ENCODE results near the gene NARS2. TPM values are rescaled to one million over a fixed set of nuclear protein-coding genes. Genes with fewer than 3 reads are reported as not detected.
"Not testable (repeated sequence)": the region's sequence is repeated elsewhere in the genome, so short reads cannot be mapped to it uniquely, and the experiment has no call there.

NARS2 gene
- total RNA-seq, 1 experiment from 2014 or later: 33.2 TPM

DNA sequence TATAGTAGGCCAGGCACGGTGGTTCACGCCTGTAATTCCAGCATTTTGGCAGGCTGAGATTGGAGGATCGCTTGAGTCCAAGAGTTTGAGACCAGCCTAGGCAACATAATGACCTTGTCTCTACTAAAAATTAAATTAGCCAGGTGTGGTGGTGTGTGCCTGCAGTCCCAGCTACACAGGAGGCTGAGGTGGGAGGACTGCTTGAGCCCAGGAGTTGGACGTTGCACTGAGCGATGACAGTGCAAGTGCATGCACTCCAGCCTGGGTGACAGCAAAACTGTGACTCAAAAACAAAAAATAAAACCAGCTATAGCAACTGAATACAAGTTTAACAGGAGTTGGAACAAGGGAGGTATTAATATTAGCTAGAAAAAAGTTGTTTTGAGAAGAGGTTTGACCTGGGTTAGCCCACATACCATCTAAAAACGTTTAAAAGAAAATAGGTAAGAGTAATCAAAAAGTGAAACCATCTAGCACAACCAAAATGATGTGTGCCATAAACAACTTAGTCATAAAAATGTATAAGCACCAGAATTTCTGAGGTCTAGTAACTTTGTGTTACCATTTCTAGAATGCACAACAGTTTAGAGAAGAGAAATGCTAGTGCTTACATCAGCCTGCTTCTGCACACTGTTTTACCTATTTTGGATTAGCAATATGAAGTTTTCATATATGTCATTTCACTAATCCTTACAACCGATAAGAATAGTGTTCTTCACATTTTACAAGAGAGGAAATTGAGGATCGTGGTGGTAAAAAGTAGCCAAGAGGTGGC lies 26.5 kb downstream of the NARS2 start:
- no peak for DNase-seq (ENCODE audit: extremely low read depth, low read depth)

DNA sequence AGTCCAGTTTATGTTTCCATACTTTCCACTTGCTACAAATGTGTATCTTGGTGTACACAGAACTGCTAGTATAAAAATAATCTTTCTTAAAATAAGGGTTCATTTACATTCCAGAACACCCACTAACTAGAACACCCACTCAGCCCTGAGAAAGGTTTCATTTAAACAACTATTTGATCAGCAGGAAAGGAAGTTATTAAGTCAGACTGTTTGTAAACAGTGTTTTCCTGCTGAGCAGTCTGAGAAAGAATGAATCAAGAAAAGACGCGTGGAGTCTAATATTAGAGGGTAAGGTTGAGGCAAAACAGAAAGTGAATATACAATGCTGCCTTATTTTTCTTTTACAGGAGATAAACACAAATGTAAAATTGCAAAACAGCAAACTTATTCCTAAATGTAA lies 32.7 kb downstream of the NARS2 start:
- no peak for DNase-seq (ENCODE audit: extremely low read depth, low read depth)

DNA sequence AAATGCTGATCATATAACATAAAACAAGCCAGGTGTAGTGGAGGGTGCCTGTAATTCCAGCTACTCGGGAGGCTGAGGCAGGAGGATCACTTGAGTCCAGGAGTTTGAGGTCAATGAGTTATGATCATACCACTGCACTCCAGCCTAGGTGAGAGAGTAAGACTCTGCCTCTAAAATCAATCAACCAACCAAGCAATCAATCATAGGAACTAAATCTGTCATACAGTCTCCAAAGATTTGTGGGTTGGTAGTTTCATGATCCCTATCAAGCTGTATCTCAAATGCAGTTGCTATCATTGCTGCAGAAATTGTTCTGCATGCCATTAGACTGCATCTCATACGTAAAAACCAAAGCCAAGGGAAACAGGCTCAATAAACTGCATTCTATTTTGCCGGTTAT lies 33.1 kb downstream of the NARS2 start:
- DNase-seq (ENCODE audit: extremely low read depth, low read depth): no peak

DNA sequence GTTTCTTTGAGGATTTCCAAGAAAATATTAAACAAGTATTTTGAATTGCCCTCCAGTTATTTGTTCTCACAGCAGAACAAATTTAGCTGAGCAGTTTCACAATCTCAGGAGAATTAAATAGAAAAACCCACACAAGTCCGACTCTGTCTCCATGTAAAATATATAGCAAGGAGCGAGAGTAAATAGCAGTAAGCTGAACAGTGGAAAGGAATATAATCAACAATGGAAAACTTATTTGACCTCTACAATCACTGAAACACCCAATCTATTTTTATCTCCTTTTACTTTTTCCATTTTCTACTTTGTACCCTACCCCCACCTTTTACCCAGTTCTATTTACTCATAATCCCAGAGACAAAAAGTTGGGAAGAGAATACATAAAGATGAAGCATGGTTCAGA lies 34.4 kb downstream of the NARS2 start:
- no peak for DNase-seq (ENCODE audit: extremely low read depth, low read depth)

DNA sequence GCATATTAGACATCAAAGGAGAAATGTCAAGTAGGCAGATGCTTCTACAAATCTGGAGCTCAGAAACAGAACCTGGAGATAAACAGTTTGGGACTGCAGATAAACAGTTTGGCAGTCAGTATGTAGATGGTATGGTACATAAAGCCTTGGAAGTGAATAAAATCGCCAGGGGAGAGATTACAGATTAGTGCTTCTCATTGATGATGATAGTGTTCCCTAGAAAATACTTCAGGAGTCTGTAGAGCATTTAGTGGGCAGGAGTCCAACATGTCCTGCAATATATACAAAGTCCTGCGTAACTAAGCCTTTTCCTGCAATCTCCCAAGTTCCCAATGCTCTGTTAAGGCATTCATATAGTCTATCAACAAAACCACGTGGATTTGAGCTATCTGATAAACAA lies 35.2 kb downstream of the NARS2 start:
- no peak for DNase-seq (ENCODE audit: extremely low read depth, low read depth)

DNA sequence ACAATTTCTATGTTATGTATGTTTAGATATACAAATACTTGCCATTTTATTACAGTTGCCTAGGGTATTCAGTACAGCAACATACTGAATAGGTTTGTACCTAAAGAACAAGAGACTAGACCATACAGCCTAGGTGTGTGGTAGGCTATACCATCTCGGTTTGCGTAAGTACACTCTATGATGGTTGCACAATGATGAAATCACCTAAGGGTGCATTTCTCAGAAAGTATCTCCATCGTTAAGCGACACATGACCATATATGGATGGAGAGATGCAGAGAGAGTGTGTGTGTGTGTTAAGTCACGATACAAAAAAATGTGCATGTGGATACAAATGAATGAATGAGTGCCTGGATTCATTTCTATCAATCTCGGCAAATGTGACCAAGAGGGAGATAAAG lies 37.7 kb downstream of the NARS2 start:
- no peak for DNase-seq (ENCODE audit: extremely low read depth, low read depth)

DNA sequence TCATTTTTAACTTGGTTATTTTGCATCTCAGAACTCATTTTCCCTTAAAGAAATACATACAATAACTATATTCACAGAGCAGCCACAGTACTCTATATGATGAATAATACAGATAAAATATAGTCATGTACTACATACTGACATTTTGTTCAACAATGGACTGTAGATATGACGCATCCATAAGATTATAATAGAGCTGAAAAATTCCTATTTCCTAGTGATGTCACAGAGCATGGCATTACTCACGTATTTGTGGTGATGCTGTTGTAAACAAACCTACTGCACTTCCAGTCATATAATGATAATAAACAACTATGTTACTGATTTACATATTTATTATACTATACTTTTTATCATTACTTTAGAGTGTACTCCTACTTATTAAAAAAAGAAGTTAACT lies 38.7 kb downstream of the NARS2 start:
- no peak for DNase-seq (ENCODE audit: extremely low read depth, low read depth)

DNA sequence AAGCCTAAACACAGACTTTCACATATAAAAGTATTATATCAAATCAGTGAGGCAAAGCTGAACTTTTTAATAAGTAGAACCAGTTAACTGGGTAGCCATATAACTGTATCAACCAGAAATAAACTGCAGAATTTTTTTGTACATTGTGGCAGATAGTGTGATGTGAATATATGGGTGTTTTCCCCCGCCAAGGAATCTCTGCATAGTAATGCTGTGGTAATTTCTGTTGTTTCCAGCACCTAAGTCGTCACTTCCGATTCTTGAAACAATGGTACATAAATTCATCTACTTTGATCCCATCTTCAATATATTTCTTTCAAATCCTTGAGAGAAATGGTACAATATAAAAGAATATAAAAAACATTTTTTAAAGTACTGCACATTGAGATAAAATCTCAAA lies 39.6 kb downstream of the NARS2 start:
- DNase-seq (ENCODE audit: extremely low read depth, low read depth): no peak

DNA sequence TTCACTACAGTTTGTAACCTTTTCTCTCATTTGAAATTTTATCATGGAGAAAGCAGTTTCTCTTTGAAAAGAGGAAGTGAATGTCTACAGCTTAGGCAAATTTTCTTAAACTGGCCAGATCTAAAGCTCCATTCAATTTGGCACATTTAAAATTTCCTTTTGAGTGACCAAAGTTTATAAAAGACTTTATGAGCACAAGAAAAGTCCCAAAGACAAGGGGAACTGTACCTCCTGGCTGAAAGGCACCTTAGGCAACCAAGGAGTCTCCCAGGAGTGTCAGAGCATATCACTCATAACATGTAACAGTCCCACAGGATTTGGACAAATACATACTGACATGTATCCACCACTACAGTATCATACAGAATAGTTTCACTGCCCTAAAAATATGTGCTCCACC lies 41.3 kb downstream of the NARS2 start:
- no peak for DNase-seq (ENCODE audit: extremely low read depth, low read depth)

DNA sequence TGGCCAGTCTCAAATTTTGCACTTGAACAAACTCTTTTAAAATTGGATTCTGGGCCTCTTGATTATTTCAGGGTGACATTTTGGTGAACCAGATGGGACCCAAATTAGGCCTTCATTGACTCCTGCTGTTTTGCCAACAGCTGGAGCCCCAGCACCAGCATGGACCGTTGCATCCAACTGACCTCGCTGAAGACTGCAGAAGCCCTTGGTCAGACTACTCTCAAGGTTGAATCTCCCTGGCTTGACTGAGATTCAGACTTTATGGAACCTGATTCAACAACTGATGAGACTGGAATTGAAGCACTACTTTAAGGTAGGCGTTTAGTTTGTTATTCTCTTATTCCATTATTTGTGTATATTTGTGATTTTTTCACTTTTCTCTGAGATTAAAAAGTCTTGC lies 41.7 kb downstream of the NARS2 start:
- DNase-seq (ENCODE audit: extremely low read depth, low read depth): no peak

DNA sequence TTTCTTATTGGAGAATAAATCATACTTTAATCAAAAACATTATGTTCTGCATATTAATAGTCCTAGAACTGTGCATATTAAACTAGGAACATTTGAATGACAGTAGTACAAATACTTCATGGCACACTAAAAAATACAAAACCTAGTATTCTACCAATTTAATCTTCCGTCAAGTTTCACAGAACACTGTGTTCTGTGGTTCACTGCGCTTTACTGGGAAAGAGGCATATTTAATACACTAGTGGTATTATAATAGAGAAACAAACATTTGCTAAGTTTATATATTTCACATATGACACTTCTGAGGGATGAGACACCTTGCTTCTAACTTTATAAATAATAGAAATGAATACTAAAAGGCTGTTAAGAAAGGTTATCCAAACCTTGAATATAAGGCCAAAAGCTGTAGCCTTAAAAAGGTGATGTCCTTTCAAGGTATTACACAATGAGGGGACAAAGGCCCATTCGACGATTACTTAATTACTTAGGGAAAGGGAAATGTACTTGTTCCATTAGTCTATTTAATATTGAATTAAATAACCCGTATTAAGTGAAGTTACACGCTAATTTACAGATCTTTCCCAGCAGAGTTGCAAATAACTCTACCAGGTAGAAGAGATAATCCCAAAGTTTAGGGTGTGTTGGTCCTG lies 48.0 kb downstream of the NARS2 start:
- no peak for DNase-seq (ENCODE audit: extremely low read depth, low read depth)

DNA sequence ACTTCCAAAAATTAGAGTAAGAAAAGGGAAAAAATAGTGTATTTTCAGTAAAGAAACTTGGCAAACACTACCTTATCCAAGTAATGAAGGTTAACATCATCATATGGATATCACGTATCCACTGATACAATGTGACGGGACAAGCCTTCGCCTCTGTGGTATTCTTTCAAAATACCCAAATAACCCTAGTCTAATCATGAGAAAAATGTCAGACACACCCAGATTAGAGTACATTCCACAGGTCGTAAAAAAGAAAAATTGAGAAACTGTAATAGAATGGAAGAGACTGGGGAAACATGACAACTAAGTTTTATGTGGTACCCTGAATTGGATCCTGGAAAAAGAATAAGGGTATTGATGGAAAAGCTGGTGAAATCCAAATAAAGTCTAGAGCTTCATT lies 48.9 kb downstream of the NARS2 start:
- no peak for DNase-seq (ENCODE audit: extremely low read depth, low read depth)

DNA sequence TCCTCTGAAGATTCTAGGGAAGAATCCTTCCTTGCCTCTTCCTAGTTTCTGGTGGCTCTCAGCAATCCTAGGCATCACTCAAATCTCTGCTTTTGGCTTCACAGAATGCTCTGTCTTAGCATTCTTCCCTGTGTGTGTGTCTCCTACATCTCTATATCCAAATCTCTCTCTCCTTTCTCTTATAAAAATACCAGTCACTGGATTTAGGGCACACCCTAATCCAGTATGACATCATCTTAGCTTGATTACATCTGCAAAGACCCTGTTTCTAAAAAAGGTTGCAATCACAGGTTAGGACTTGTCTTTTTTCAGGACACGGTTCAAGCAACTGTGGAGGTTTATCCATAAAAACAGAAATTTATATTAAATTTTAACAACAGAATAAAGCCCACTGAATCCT lies 54.4 kb downstream of the NARS2 start:
- no peak for DNase-seq (ENCODE audit: extremely low read depth, low read depth)

DNA sequence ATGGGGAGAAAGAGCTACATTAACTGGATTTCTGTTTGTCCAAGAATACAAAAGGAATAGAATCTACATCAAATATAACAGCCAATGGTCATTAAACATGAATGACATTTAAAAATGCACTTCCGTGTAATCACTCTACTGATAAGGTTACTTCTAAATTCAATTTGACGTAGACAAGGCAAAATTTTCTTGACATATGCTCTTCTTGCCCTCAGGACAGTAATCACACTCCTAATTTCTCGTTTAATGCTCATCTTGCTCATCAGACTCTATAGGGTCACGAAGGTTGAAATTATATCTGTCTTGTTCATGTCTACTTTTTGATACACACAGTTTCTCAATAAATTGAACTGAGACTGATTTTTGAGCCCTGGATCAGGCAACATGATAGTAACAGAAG lies 58.4 kb downstream of the NARS2 start:
- DNase-seq (ENCODE audit: extremely low read depth, low read depth): no peak

DNA sequence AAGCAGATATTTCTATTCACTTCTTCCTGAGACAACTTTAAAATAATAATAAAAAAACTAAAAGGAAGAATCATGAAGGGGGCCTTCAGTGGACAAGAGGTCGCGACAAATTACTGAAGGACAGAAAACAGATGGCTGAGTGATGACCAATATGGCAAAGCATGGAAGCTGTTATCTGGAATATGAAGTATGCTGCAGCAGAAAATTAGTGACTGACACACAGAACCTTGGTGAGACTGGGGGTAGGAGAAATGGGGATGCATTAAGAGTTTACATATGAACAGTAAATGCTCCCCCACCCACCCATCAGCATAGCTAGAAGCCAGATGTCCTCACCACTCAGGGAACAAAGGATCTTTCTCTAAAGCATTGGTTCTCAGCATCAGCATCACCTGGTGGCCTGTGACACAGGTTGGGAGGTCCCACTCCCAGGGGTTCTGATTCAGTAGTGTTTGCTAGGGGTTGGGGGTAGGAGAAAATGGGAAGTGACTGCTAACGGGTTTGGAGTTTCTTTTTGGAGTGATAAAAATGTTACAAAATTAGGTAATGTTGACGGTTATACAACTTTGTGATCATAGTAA lies 59.7 kb downstream of the NARS2 start:
- no peak for DNase-seq (ENCODE audit: extremely low read depth, low read depth)

DNA sequence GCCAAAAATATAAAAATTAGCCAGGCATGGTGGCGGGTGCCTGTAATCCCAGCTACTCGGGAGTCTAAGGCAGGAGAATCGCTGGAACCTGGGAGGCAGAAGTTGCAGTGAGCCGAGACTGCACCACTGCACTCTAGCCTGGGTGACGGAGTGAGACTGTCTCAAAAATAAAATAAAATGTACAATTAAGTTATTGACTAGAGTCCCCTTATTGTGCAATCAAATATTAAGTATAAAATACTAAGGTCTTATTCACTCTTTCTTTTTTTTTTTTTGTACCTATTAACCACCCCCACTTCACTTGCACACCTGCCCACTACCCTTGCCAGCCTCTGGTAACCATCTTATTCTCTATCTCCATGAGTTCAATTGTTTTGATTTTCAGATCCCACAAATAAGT lies 61.6 kb downstream of the NARS2 start:
- DNase-seq (ENCODE audit: extremely low read depth, low read depth): not testable (repeated sequence)

DNA sequence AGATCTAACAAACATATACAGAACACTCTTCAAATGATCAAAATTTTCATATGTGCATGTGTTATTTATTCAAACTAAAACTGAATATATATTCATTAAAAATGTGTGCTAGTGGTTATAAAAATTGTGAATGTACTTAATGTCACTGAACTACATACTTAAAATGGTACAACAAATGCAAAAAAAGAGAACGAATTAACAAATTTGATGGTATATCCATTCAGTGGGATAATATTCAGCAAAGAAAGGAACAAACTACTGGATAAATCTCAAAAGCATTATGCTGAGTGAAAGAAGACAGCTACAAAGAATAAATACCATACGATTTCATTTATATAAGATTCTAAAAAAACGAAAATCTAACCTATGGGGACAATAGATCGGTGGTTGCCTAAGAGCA lies 64.1 kb downstream of the NARS2 start:
- no peak for DNase-seq (ENCODE audit: extremely low read depth, low read depth)

DNA sequence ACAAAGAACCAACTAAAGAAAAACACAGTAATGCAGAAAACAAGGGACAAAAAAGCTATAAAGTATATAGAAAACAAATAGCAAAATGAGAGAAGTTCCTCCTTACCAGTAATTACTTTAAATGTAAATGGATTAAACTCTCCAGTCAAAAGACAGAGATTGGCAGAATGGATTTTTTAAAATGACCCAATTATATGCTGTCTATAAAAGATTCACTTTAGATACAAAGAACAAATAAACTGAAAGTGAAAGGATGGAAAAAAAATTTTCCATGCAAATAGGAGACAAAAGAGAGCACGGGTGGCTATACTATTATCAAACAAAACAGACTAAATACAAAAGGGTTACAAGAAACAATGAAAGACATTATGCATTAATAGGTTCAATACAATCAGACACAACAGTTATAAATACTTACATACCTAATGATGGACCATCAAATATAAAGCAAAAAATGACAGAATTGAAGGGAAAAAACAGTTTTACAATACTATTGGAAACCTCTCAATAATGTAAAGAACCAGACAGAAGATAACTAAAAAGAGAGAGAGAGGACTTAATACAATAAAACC lies 64.6 kb downstream of the NARS2 start:
- DNase-seq (ENCODE audit: extremely low read depth, low read depth): no peak

DNA sequence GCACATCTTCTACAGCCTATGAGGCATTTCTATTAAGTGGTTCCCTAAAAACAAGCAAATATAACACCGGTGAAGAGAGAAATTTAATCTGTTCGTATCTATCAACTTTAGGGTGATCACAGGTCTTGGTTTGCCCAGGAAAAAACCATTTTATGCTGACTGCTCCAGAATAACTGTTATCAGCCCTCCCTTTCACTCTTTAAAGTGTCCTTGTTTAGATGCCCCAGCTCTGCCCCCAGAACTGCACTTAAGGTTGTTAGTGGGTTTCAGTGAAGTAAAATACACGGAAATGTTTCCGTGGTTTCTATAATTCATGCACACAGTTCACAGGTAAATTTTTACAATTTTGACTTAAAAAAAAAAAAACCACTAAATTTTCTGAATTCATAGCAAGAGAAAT lies 70.0 kb downstream of the NARS2 start:
- no peak for DNase-seq (ENCODE audit: extremely low read depth, low read depth)

DNA sequence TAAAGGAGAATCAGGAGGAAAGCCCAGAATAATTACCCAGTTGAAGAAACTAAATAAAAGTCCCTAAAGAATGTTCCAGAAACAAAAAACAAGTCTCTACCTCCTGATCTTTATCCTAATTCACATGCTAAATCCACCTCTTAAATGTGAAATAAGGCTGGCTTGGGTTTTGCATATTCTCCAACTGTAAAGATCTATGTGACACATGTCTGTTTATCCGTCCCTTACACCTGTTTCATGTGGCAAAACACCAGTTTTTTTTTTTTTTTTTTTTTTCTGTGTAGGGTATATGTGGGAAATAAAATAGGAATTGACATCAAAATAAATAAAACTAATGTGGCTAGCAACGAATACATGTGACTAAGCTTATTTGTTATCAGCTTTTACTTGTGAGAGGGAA lies 70.5 kb downstream of the NARS2 start:
- DNase-seq (ENCODE audit: extremely low read depth, low read depth): no peak

DNA sequence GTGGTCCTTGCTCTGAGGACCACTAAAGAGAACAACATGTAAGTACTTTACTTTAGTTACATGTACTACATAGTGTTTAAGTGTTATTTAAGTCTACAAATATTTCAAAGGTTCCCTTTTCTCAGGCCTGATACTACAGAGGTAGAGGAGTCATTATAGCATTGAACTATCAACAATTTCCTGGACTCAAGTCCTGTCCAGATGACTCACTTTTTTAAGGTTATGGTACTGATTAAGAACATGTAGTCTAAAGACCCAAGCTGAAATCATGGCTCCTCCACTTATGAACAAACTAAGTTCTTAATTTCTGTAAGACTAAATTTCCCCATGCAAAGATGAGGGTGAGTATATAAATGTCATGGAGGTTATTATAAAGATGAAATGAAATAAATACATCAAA lies 74.7 kb downstream of the NARS2 start:
- no peak for DNase-seq (ENCODE audit: extremely low read depth, low read depth)

DNA sequence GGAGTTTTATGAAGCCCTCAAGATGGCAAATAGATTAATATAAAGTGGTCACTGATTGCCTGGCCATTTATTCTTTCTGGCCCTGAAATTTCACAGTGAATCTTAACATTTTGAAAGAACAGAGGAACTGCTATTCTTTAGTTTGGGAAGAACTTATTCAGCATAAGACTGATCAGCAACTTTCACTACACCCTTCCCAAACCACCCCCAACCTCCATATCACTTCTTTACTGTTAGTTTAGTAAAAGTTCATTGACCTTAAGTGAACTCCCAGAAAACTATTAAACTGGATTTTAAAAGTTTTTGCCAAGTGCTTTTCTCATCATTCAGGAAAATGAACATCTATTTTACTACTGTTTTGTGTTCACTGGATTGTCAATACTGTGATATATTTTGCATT lies 77.4 kb downstream of the NARS2 start:
- DNase-seq (ENCODE audit: extremely low read depth, low read depth): no peak
